Smooth muscle cell (in vitro differentiated cells): ENCODE results near the gene TRAF3IP3. TPM values are rescaled to one million over a fixed set of nuclear protein-coding genes. Genes with fewer than 3 reads are reported as not detected.

Experiments used
- DNase-seq: peaks from one replicate; lab custom pipeline; 2025; ENCODE audit not compliant: unreplicated experiment; lab: John Stamatoyannopoulos, UW
- H2AFZ ChIP-seq: fragments of 200-600 bp; sonication (generic); 2 replicates; pipeline ENCODE4 v1.6.0; 2016; ENCODE audit warnings: antibody characterized with exemption, low read depth, mild to moderate bottlenecking
- H3F3A ChIP-seq: fragments of 200-600 bp; sonication (generic); 2 replicates; pipeline ENCODE4 v1.6.0; 2017; ENCODE audit warnings: antibody characterized with exemption, low read depth
- H3K27ac ChIP-seq: fragments of 200-600 bp; sonication (generic); 2 replicates; pipeline ENCODE4 v1.5.1; 2016; ENCODE audit warnings: low read depth, mild to moderate bottlenecking
- H3K27me3 ChIP-seq: fragments of 200-600 bp; sonication (generic); 2 replicates; pipeline ENCODE4 v1.6.1; 2016; ENCODE audit warnings: low read depth, mild to moderate bottlenecking
- H3K36me3 ChIP-seq: fragments of 200-600 bp; sonication (generic); 2 replicates; pipeline ENCODE4 v1.5.1; 2016; ENCODE audit warnings: low read depth
- H3K4me1 ChIP-seq: fragments of 200-600 bp; sonication (generic); 2 replicates; pipeline ENCODE4 v1.5.1; 2016; ENCODE audit warnings: low read depth
- H3K4me2 ChIP-seq: fragments of 200-600 bp; sonication (generic); 2 replicates; pipeline ENCODE4 v1.6.0; 2016; ENCODE audit warnings: mild to moderate bottlenecking
- H3K4me3 ChIP-seq: fragments of 200-600 bp; sonication (generic); 2 replicates; pipeline ENCODE4 v1.5.1; 2016; ENCODE audit warnings: mild to moderate bottlenecking
- H3K79me2 ChIP-seq: fragments of 200-600 bp; sonication (generic); 2 replicates; pipeline ENCODE4 v1.6.0; 2016; ENCODE audit warnings: low read depth, mild to moderate bottlenecking
- H3K9ac ChIP-seq: fragments of 200-600 bp; sonication (generic); 2 replicates; pipeline ENCODE4 v1.6.0; 2016; ENCODE audit warnings: low read depth
- H3K9me3 ChIP-seq: fragments of 200-600 bp; sonication (generic); replicated peaks from 2 replicates; pipeline ENCODE4 v1.5.1; 2016; ENCODE audit warnings: low read depth
- H4K20me1 ChIP-seq: fragments of 200-600 bp; sonication (generic); 2 replicates; pipeline ENCODE4 v1.6.0; 2016; ENCODE audit warnings: low read depth
- CTCF ChIP-seq: fragments of 200-600 bp; sonication (generic); IDR thresholded peaks from 2 replicates; pipeline ENCODE4 v1.5.1; 2017; ENCODE audit warnings: borderline replicate concordance, mild to moderate bottlenecking, antibody characterized with exemption; ENCODE audit not compliant: insufficient read depth, poor library complexity, severe bottlenecking
- WGBS: methylation state at CpG from one replicate; pipeline ENCODE4 v1.1.7; 2016; ENCODE audit warnings: low lambda C conversion rate; 5-methylcytosine and 5-hydroxymethylcytosine counted together
- polyA plus RNA-seq: library from polyadenylated mRNA; unstranded; fragments of >200 nt; fragmentation: Nextera tagmentation; extraction: Ambion mirVana; gene quantifications from 2 replicates; pipeline ENCODE4 v1.2.1, GENCODE V29; 2016
- total RNA-seq: library from RNA; depleted of rRNA; stranded (reverse); fragments of >200 nt; gene quantifications from 2 replicates; pipeline ENCODE4 v1.2.3, GENCODE V29; 2014

TRAF3IP3 gene
- total and polyA plus RNA-seq, 2 experiments from 2014 or later, result 0.04 TPM; not detected in 1

GRCh38 chr1:209728466-209728865 is 27.4 kb upstream of the TRAF3IP3 start:
- no peak overlapping the region for H2AFZ ChIP-seq
- WGBS, result 85% methylated on average over 1 of the region's 1 CpG
- H3K4me1 ChIP-seq, result no peaks in the 10 kb centered on the region
- H3K36me3 ChIP-seq, result no peaks in the 10 kb centered on the region
- H3K9ac ChIP-seq, result no peak overlapping the region
- DNase-seq, result no peak
- no peaks in the 10 kb centered on the region for H4K20me1 ChIP-seq
- H3K27me3 ChIP-seq, result peaks cover 6% of the 10 kb centered on the region
- H3K79me2 ChIP-seq, result no peaks in the 10 kb centered on the region
- TF ChIP-seq CTCF, result no peak
- H3K9me3 ChIP-seq, result no peaks in the 10 kb centered on the region
- H3K4me2 ChIP-seq, result no peak overlapping the region
- H3F3A ChIP-seq, result no peaks in the 10 kb centered on the region
- no peak overlapping the region for H3K4me3 ChIP-seq
- H3K27ac ChIP-seq, result no peak overlapping the region

GRCh38 chr1:209729436-209729835 is 26.4 kb upstream of the TRAF3IP3 start:
- Histone ChIP-seq H4K20me1 (no peaks in the 10 kb centered on the region), H3F3A (no peaks in the 10 kb centered on the region)

GRCh38 chr1:209732725-209733124 is 23.1 kb upstream of the TRAF3IP3 start:
- Histone ChIP-seq H3K27ac (no peak overlapping the region), H4K20me1 (no peaks in the 10 kb centered on the region), H3K9ac (no peak overlapping the region), H3F3A (no peaks in the 10 kb centered on the region), H3K27me3 (peaks cover 6% of the 10 kb centered on the region), H3K4me1 (no peaks in the 10 kb centered on the region), H3K36me3 (no peaks in the 10 kb centered on the region), H3K79me2 (no peaks in the 10 kb centered on the region), H3K9me3 (no peaks in the 10 kb centered on the region), H3K4me2 (no peak overlapping the region), H3K4me3 (no peak overlapping the region), H2AFZ (no peak overlapping the region)
- no peak for DNase-seq
- TF ChIP-seq CTCF, result no peak
- WGBS, result 95% methylated on average over 1 of the region's 1 CpG

More at GRCh38 chr1:209729436-209729835, 26.4 kb upstream of the TRAF3IP3 start:
- Histone ChIP-seq H3K36me3 (no peaks in the 10 kb centered on the region), H3K9me3 (no peaks in the 10 kb centered on the region), H3K9ac (no peak overlapping the region), H3K4me3 (no peak overlapping the region), H3K4me1 (no peaks in the 10 kb centered on the region), H3K79me2 (no peaks in the 10 kb centered on the region), H3K27me3 (peaks cover 6% of the 10 kb centered on the region), H3K27ac (no peak overlapping the region), H2AFZ (no peak overlapping the region), H3K4me2 (no peak overlapping the region)
- no peak for DNase-seq
- 58% methylated on average over 1 of the region's 1 CpG for WGBS
- no peak for TF ChIP-seq CTCF

- WGBS, result 83% methylated on average over 3 of the region's 3 CpGs
These were observed 22.3 kb upstream of the TRAF3IP3 start for GRCh38 chr1:209733409-209734192.

More at GRCh38 chr1:209733409-209734192, 22.3 kb upstream of the TRAF3IP3 start:
- H3K79me2 ChIP-seq, result no peaks in the 10 kb centered on the region
- H4K20me1 ChIP-seq, result no peaks in the 10 kb centered on the region
- no peak overlapping the region for H3K27ac ChIP-seq
- no peak overlapping the region for H3K9ac ChIP-seq
- no peak overlapping the region for H3K4me3 ChIP-seq
- no peak overlapping the region for H2AFZ ChIP-seq
- no peaks in the 10 kb centered on the region for H3F3A ChIP-seq
- TF ChIP-seq CTCF, result no peak
- H3K36me3 ChIP-seq, result no peaks in the 10 kb centered on the region
- no peaks in the 10 kb centered on the region for H3K4me1 ChIP-seq
- no peak for DNase-seq
- H3K4me2 ChIP-seq, result no peak overlapping the region
- H3K9me3 ChIP-seq, result no peaks in the 10 kb centered on the region
- peaks cover 6% of the 10 kb centered on the region for H3K27me3 ChIP-seq
